ENCODE results near the gene WDR45B.

Gene WDR45B

GRCh38 chr17:82630212-82630611 is 18.0 kb downstream of the WDR45B start:
- ATAC-seq = no peak
- TF ChIP-seq BACH2 (CRISPR knock-in tag; IDR thresholded peaks at IDR 0.05; ENCODE audit: borderline replicate concordance) (no peak), CSDC2 (CRISPR knock-in tag; IDR thresholded peaks at IDR 0.05) (no peak), ZFP30 (CRISPR knock-in tag; IDR thresholded peaks at IDR 0.05) (no peak), TOX (CRISPR knock-in tag; IDR thresholded peaks at IDR 0.05; ENCODE audit: borderline replicate concordance) (no peak), PPARA (CRISPR knock-in tag; IDR thresholded peaks at IDR 0.05; ENCODE audit: borderline replicate concordance) (no peak), GLIS3 (CRISPR knock-in tag; IDR thresholded peaks at IDR 0.05) (no peak), ZFP3 (CRISPR knock-in tag; IDR thresholded peaks at IDR 0.05) (no peak), SNAI2 (CRISPR knock-in tag; IDR thresholded peaks at IDR 0.05) (no peak), CREB5 (CRISPR knock-in tag; IDR thresholded peaks at IDR 0.05; ENCODE audit: low read depth) (no peak), ISL1 (CRISPR knock-in tag; IDR thresholded peaks at IDR 0.05) (no peak), POU6F1 (CRISPR knock-in tag; IDR thresholded peaks at IDR 0.05; ENCODE audit: borderline replicate concordance, low read depth) (no peak), TSHZ2 (CRISPR knock-in tag; IDR thresholded peaks at IDR 0.05) (no peak), ESRRG (CRISPR knock-in tag; IDR thresholded peaks at IDR 0.05) (no peak), ARNTL (CRISPR knock-in tag; IDR thresholded peaks at IDR 0.05; ENCODE audit: borderline replicate concordance, low read depth) (no peak), TCF4 (CRISPR knock-in tag; IDR thresholded peaks at IDR 0.05; ENCODE audit: borderline replicate concordance) (no peak)

- ATAC-seq = no peak
- no peak for TF ChIP-seq ISL1 (CRISPR knock-in tag; IDR thresholded peaks at IDR 0.05)
- no peak for TF ChIP-seq CREB5 (CRISPR knock-in tag; IDR thresholded peaks at IDR 0.05; ENCODE audit: low read depth)
- TF ChIP-seq ZFP30 (CRISPR knock-in tag; IDR thresholded peaks at IDR 0.05) = no peak
Observed at GRCh38 chr17:82629748-82630147, 18.5 kb downstream of the WDR45B start.

GRCh38 chr17:82627405-82627804 is 20.8 kb downstream of the WDR45B start:
- ATAC-seq = no peak; the same call in 2 of the 3 replicates
- no peak for TF ChIP-seq TCF4 (CRISPR knock-in tag; IDR thresholded peaks at IDR 0.05; ENCODE audit: borderline replicate concordance)
- TF ChIP-seq ZNF70 (CRISPR knock-in tag; IDR thresholded peaks at IDR 0.05) = no peak
- no peak for TF ChIP-seq PATZ1 (CRISPR knock-in tag; IDR thresholded peaks at IDR 0.05; ENCODE audit: borderline replicate concordance)
- TF ChIP-seq ESRRG (CRISPR knock-in tag; IDR thresholded peaks at IDR 0.05) = no peak
- TF ChIP-seq SNAI2 (CRISPR knock-in tag; IDR thresholded peaks at IDR 0.05) = no peak
- TF ChIP-seq CSDC2 (CRISPR knock-in tag; IDR thresholded peaks at IDR 0.05) = no peak
- no peak for TF ChIP-seq GLIS3 (CRISPR knock-in tag; IDR thresholded peaks at IDR 0.05)
- TF ChIP-seq ZNF565 (CRISPR knock-in tag; conservative IDR thresholded peaks at IDR 0.05; ENCODE audit: low read depth) = no peak
- TF ChIP-seq PPARA (CRISPR knock-in tag; IDR thresholded peaks at IDR 0.05; ENCODE audit: borderline replicate concordance) = no peak
- TF ChIP-seq OSR1 (CRISPR knock-in tag; IDR thresholded peaks at IDR 0.05) = no peak
- TF ChIP-seq TSHZ2 (CRISPR knock-in tag; IDR thresholded peaks at IDR 0.05) = no peak
- no peak for TF ChIP-seq TOX (CRISPR knock-in tag; IDR thresholded peaks at IDR 0.05; ENCODE audit: borderline replicate concordance)
- no peak for TF ChIP-seq POU6F1 (CRISPR knock-in tag; IDR thresholded peaks at IDR 0.05; ENCODE audit: borderline replicate concordance, low read depth)
- no peak for TF ChIP-seq CSRNP3 (CRISPR knock-in tag; IDR thresholded peaks at IDR 0.05)
